H9 (cell line): Measurements from ENCODE around the gene RNASET2. TPM values are rescaled to one million over a fixed set of nuclear protein-coding genes. Genes with fewer than 3 reads are reported as not detected.

Source experiments
- DNase-seq: peaks from one replicate; pipeline ENCODE4 v3.0.0-alpha.2; 2017
- H2AFZ ChIP-seq: one replicate; pipeline ENCODE4 v1.6.1; 2013; ENCODE audit warnings: mild to moderate bottlenecking, low read length, control low read depth, moderate library complexity
- H2AK5ac ChIP-seq: 2 replicates; pipeline ENCODE4 v1.6.1; 2013; ENCODE audit warnings: low read length, control low read depth, mixed read lengths; ENCODE audit not compliant: insufficient read length
- H2BK120ac ChIP-seq: one replicate; pipeline ENCODE4 v1.6.1; 2013; ENCODE audit warnings: low read depth, mild to moderate bottlenecking, low read length, control low read depth, inconsistent platforms; ENCODE audit not compliant: poor library complexity, severe bottlenecking
- H2BK12ac ChIP-seq: 2 replicates; pipeline ENCODE4 v1.6.1; 2013; ENCODE audit warnings: low read length, control low read depth, mixed read lengths, low read depth; ENCODE audit not compliant: insufficient read length
- H2BK15ac ChIP-seq: 2 replicates; pipeline ENCODE4 v1.6.1; 2013; ENCODE audit warnings: low read depth, low read length, control low read depth
- H2BK20ac ChIP-seq: one replicate; pipeline ENCODE4 v1.6.1; 2013; ENCODE audit warnings: low read depth, mild to moderate bottlenecking, low read length, control low read depth, inconsistent platforms; ENCODE audit not compliant: poor library complexity, severe bottlenecking
- H2BK5ac ChIP-seq: 2 replicates; pipeline ENCODE4 v1.6.1; 2013; ENCODE audit warnings: low read length, control low read depth, mixed read lengths; ENCODE audit not compliant: insufficient read length
- H3K14ac ChIP-seq: 2 replicates; pipeline ENCODE4 v1.6.1; 2013; ENCODE audit warnings: low read length, control low read depth; ENCODE audit not compliant: insufficient read depth
- H3K18ac ChIP-seq: 2 replicates; pipeline ENCODE4 v1.6.1; 2013; ENCODE audit warnings: low read depth, mild to moderate bottlenecking, mixed read lengths, low read length, control low read depth; ENCODE audit not compliant: insufficient read length
- H3K23ac ChIP-seq: 2 replicates; pipeline ENCODE4 v1.6.1; 2013; ENCODE audit warnings: low read length, control low read depth, mixed read lengths, low read depth; ENCODE audit not compliant: insufficient read length
- H3K23me2 ChIP-seq: 2 replicates; pipeline ENCODE4 v1.6.1; 2013; ENCODE audit warnings: low read depth, mild to moderate bottlenecking, mixed read lengths, low read length, control low read depth; ENCODE audit not compliant: insufficient read length, poor library complexity, severe bottlenecking
- H3K27ac ChIP-seq: 2 replicates; pipeline ENCODE4 v1.5.1; 2013; ENCODE audit warnings: low read length, control low read depth, mixed read lengths, low read depth; ENCODE audit not compliant: insufficient read length
- H3K27me3 ChIP-seq: 2 replicates; pipeline ENCODE4 v1.6.1; 2013; ENCODE audit warnings: low read length, control low read depth, inconsistent platforms; ENCODE audit not compliant: insufficient read depth
- H3K4ac ChIP-seq: 2 replicates; pipeline ENCODE4 v1.6.1; 2013; ENCODE audit warnings: low read depth, mild to moderate bottlenecking, control low read depth, inconsistent platforms, low read length, moderate library complexity
- H3K4me1 ChIP-seq: 2 replicates; pipeline ENCODE4 v1.6.1; 2013; ENCODE audit warnings: low read length, control low read depth, inconsistent platforms; ENCODE audit not compliant: insufficient read depth
- H3K4me2 ChIP-seq: 2 replicates; pipeline ENCODE4 v1.6.1; 2013; ENCODE audit warnings: low read length, control low read depth, mixed read lengths; ENCODE audit not compliant: insufficient read length, insufficient read depth
- H3K56ac ChIP-seq: 2 replicates; pipeline ENCODE4 v1.6.1; 2013; ENCODE audit warnings: low read depth, mild to moderate bottlenecking, mixed read lengths, low read length, control low read depth; ENCODE audit not compliant: insufficient read length
- H3K79me1 ChIP-seq: 2 replicates; pipeline ENCODE4 v1.6.1; 2013; ENCODE audit warnings: low read depth, mild to moderate bottlenecking, moderate library complexity, low read length, control low read depth, inconsistent platforms; ENCODE audit not compliant: insufficient read depth, poor library complexity, severe bottlenecking
- H3K79me2 ChIP-seq: 2 replicates; pipeline ENCODE4 v1.6.1; 2013; ENCODE audit warnings: low read length, control low read depth, inconsistent platforms; ENCODE audit not compliant: insufficient read depth
- H3K9ac ChIP-seq: 2 replicates; pipeline ENCODE4 v1.6.1; 2013; ENCODE audit warnings: low read length, control low read depth, mixed read lengths; ENCODE audit not compliant: insufficient read length; ENCODE audit errors: extremely low read depth
- H3K9me3 ChIP-seq: one replicate; pipeline ENCODE4 v1.6.1; 2013; ENCODE audit warnings: low read depth, low read length, inconsistent platforms; ENCODE audit not compliant: control insufficient read depth
- H3T11ph ChIP-seq: one replicate; pipeline ENCODE4 v1.6.1; 2013; ENCODE audit warnings: mild to moderate bottlenecking, low read length, control low read depth, inconsistent platforms
- H4K20me1 ChIP-seq: one replicate; pipeline ENCODE4 v1.6.1; 2013; ENCODE audit not compliant: control insufficient read depth, insufficient read length, insufficient read depth
- H4K5ac ChIP-seq: 2 replicates; pipeline ENCODE4 v1.6.1; 2013; ENCODE audit warnings: low read depth, mild to moderate bottlenecking, mixed read lengths, low read length, control low read depth; ENCODE audit not compliant: insufficient read length
- H4K8ac ChIP-seq: replicated peaks from 2 replicates; pipeline ENCODE4 v1.6.1; 2013; ENCODE audit warnings: low read length, control low read depth, mixed read lengths, low read depth; ENCODE audit not compliant: insufficient read length
- H4K91ac ChIP-seq: 2 replicates; pipeline ENCODE4 v1.6.1; 2013; ENCODE audit warnings: low read depth, mild to moderate bottlenecking, moderate library complexity, mixed read lengths, low read length, control low read depth; ENCODE audit not compliant: insufficient read length
- H3K27ac Mint-ChIP-seq, 3 experiments: 2 replicates in 2 of 3; 3 replicates in 1 of 3; pipeline ENCODE4 v1.8.0; 2020 to 2021; ENCODE audit warnings: mixed read lengths in 3 of 3, mild to moderate bottlenecking in 1 of 3, moderate library complexity in 1 of 3
- H3K27me3 Mint-ChIP-seq: 2 replicates; pipeline ENCODE4 v1.8.0; 2021; ENCODE audit warnings: low read depth, mild to moderate bottlenecking, moderate library complexity, mixed read lengths
- H3K36me3 Mint-ChIP-seq, 3 experiments: 2 replicates in 2 of 3; 3 replicates in 1 of 3; pipeline ENCODE4 v1.8.0; 2020 to 2021; ENCODE audit warnings: low read depth in 3 of 3, mixed read lengths in 3 of 3; ENCODE audit not compliant: insufficient read depth in 1 of 3
- H3K4me1 Mint-ChIP-seq, 2 experiments: 2 replicates each; pipeline ENCODE4 v1.8.0; 2020; ENCODE audit warnings: mixed read lengths in 2 of 2
- H3K4me3 Mint-ChIP-seq, 2 experiments: 2 replicates in 1 of 2; 3 replicates in 1 of 2; pipeline ENCODE4 v1.8.0; 2020 to 2021; ENCODE audit warnings: mild to moderate bottlenecking in 2 of 2, mixed read lengths in 2 of 2, moderate library complexity in 1 of 2
- H3K9me3 Mint-ChIP-seq, 2 experiments: 2 replicates in 1 of 2; 3 replicates in 1 of 2; pipeline ENCODE4 v1.8.0; 2020; ENCODE audit warnings: mild to moderate bottlenecking in 2 of 2, mixed read lengths in 2 of 2, moderate library complexity in 1 of 2
- WGBS: extraction: QIAGEN DNeasy Blood & Tissue Kit; methylation state at CpG from one replicate; pipeline ENCODE4 v1.1.7; 2013; ENCODE audit warnings: missing lambda C conversion rate, low lambda C conversion rate, mixed read lengths; ENCODE audit not compliant: insufficient read length; ENCODE audit errors: extremely low coverage; 5-methylcytosine and 5-hydroxymethylcytosine counted together
- total RNA-seq: library from RNA; stranded (reverse); gene quantifications from 2 replicates; pipeline ENCODE4 v1.2.1, GENCODE V29; 2021
- TF ChIP-seq, protein P1 (sequence below): fragments of 200-600 bp; sonication (generic); conservative IDR thresholded peaks from 3 replicates; pipeline ENCODE4 v1.8.0; 2021; ENCODE audit warnings: antibody characterized with exemption, mild to moderate bottlenecking

The RNASET2 gene
- total RNA-seq, 1 experiment from 2014 or later, result 28.2 TPM

DNA sequence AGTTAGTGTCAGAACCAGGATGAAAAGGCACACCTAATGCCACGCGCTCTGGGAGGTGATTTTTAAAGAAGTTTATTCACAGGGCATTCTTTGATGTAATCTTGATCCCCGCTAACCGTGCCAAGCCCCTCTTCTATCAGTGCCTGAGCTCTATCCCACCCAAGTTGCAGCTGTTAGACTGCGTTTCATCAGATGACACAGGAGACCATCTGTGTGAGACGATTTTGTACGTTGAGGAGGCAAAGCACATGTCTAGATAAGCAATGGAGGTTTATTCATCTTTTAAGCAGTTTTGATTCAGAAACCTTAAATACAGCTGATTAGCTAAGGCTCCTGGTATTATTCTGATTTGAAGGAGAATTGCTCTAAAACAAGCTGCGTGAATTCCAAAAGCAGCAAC is 18.6 kb downstream of the RNASET2 start:
- no peaks in the 10 kb centered on the region for H3K4me1 ChIP-seq
- H3T11ph ChIP-seq, result no peak overlapping the region
- H2BK120ac ChIP-seq, result no peak overlapping the region
- H3K18ac ChIP-seq, result no peak overlapping the region
- H3K9ac ChIP-seq, result no peak overlapping the region
- H4K91ac ChIP-seq, result no peak overlapping the region
- no peaks in the 10 kb centered on the region for H3K23me2 ChIP-seq
- no peaks in the 10 kb centered on the region for H4K20me1 ChIP-seq
- no peak overlapping the region for H2AFZ ChIP-seq
- H3K27me3 ChIP-seq, result no peaks in the 10 kb centered on the region
- DNase-seq, result no peak
- H3K36me3 Mint-ChIP-seq, result peaks cover 2 to 11% (median 10%) of the 10 kb centered on the region in 3 experiments; a peak in 6 of 7 replicates
- no peaks in the 10 kb centered on the region for H3K9me3 ChIP-seq
- H2BK12ac ChIP-seq, result no peak overlapping the region
- H2BK5ac ChIP-seq, result no peak overlapping the region
- no peaks in the 10 kb centered on the region for H3K27me3 Mint-ChIP-seq
- no peaks in the 10 kb centered on the region for H3K79me2 ChIP-seq
- H4K5ac ChIP-seq, result no peak overlapping the region
- no peak overlapping the region for H4K8ac ChIP-seq
- peaks cover 7 to 14% of the 10 kb centered on the region in 2 experiments for H3K4me1 Mint-ChIP-seq
- no peak overlapping the region; a peak in 1 of 7 replicates for H3K27ac Mint-ChIP-seq
- no peaks in the 10 kb centered on the region for H3K79me1 ChIP-seq
- H3K14ac ChIP-seq, result no peak overlapping the region
- H3K56ac ChIP-seq, result no peak overlapping the region
- H2BK20ac ChIP-seq, result no peak overlapping the region
- no CpG with 5 or more reads among the region's 8 CpGs for WGBS
- H3K27ac ChIP-seq, result no peak overlapping the region
- no peak overlapping the region for H3K4me3 Mint-ChIP-seq
- no peak overlapping the region for H3K4me2 ChIP-seq
- H3K23ac ChIP-seq, result no peak overlapping the region
- TF ChIP-seq, protein P1, sequence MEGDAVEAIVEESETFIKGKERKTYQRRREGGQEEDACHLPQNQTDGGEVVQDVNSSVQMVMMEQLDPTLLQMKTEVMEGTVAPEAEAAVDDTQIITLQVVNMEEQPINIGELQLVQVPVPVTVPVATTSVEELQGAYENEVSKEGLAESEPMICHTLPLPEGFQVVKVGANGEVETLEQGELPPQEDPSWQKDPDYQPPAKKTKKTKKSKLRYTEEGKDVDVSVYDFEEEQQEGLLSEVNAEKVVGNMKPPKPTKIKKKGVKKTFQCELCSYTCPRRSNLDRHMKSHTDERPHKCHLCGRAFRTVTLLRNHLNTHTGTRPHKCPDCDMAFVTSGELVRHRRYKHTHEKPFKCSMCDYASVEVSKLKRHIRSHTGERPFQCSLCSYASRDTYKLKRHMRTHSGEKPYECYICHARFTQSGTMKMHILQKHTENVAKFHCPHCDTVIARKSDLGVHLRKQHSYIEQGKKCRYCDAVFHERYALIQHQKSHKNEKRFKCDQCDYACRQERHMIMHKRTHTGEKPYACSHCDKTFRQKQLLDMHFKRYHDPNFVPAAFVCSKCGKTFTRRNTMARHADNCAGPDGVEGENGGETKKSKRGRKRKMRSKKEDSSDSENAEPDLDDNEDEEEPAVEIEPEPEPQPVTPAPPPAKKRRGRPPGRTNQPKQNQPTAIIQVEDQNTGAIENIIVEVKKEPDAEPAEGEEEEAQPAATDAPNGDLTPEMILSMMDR, result no peak
- H2AK5ac ChIP-seq, result no peak overlapping the region
- H3K4ac ChIP-seq, result no peak overlapping the region
- no peak overlapping the region for H2BK15ac ChIP-seq
- no peaks in the 10 kb centered on the region for H3K9me3 Mint-ChIP-seq
